OCI-M1 (cell line): ENCODE data around the gene MAP3K12.
A peak's percentile ranks its signal among the peaks of the same experiment; 100 is the strongest.
"Not testable (repeated sequence)": the region's sequence is repeated elsewhere in the genome, so short reads cannot be mapped to it uniquely, and the experiment has no call there.

Experiments used
- DNase-seq: peaks from one replicate; lab custom pipeline; 2025; lab: John Stamatoyannopoulos, UW

The MAP3K12 gene

GRCh38 chr12:53466640-53467039 lies 32.6 kb downstream of the MAP3K12 start:
- DNase-seq, result no peak

GRCh38 chr12:53465679-53466078 lies 33.6 kb downstream of the MAP3K12 start:
- no peak for DNase-seq

- DNase-seq, result no peak
These were observed 34.4 kb downstream of the MAP3K12 start for GRCh38 chr12:53464685-53465418.

- DNase-seq, result no peak
These were observed 35.3 kb downstream of the MAP3K12 start for GRCh38 chr12:53463802-53464560.

GRCh38 chr12:53462935-53463334 lies 36.3 kb downstream of the MAP3K12 start:
- DNase-seq, result no peak

GRCh38 chr12:53461591-53461990 lies 37.7 kb downstream of the MAP3K12 start:
- DNase-seq, result no peak

GRCh38 chr12:53461059-53461458 lies 38.2 kb downstream of the MAP3K12 start:
- no peak for DNase-seq

GRCh38 chr12:53459097-53459496 lies 40.2 kb downstream of the MAP3K12 start:
- DNase-seq, result no peak

GRCh38 chr12:53456654-53457366 lies 42.4 kb downstream of the MAP3K12 start:
- no peak for DNase-seq

GRCh38 chr12:53454707-53455106 lies 44.6 kb downstream of the MAP3K12 start:
- no peak for DNase-seq

GRCh38 chr12:53453953-53454640 lies 45.2 kb downstream of the MAP3K12 start:
- DNase-seq, result no peak

GRCh38 chr12:53452159-53453077 lies 46.8 kb downstream of the MAP3K12 start:
- DNase-seq, result peak; percentile 82

GRCh38 chr12:53451661-53452158 lies 47.5 kb downstream of the MAP3K12 start, which contains the start of gene PCBP2:
PCBP2 (plus strand) TSS chr12:53452102; CDS start chr12:53454801, 2,699 bp downstream.
- DNase-seq, result peak; percentile 99

- no peak for DNase-seq
These were observed 48.3 kb downstream of the MAP3K12 start for GRCh38 chr12:53450936-53451335.

GRCh38 chr12:53444593-53445325 lies 54.5 kb downstream of the MAP3K12 start:
- not testable (repeated sequence) for DNase-seq

- DNase-seq, result no peak
These were observed 55.3 kb downstream of the MAP3K12 start for GRCh38 chr12:53443955-53444354.

- peak; percentile 99 for DNase-seq
These were observed 58.0 kb downstream of the MAP3K12 start, which contains the start of gene PRR13 for GRCh38 chr12:53441040-53441833. PRR13 (plus strand) TSS chr12:53441734; CDS start chr12:53442715, 981 bp downstream.

- DNase-seq, result not testable (repeated sequence)
These were observed 59.7 kb downstream of the MAP3K12 start for GRCh38 chr12:53439582-53439981.

- not testable (repeated sequence) for DNase-seq
These were observed 63.9 kb downstream of the MAP3K12 start for GRCh38 chr12:53435326-53435725.
